Subcutaneous adipose tissue (tissue), 4 donors: ENCODE results near the gene STPG1. TPM values are rescaled to one million over a fixed set of nuclear protein-coding genes. Genes with fewer than 3 reads are reported as not detected.

Source experiments
- total RNA-seq, 4 donors: library from RNA; depleted of rRNA; stranded (reverse); fragments of >200 nt; gene quantifications; one replicate each; pipeline ENCODE4 v1.1.0, GENCODE V29; 2016
- TF ChIP-seq, protein P1 (sequence below): fragments of 450-650 bp; IDR thresholded peaks from one replicate; pipeline ENCODE4 v1.5.1; 2016; ENCODE audit warnings: low read depth, mild to moderate bottlenecking, control low read depth, antibody characterized with exemption, moderate library complexity

The STPG1 gene
- total RNA-seq, 4 donors from 2014 or later = 1.5 to 5.5 (median 3.1) TPM

DNA sequence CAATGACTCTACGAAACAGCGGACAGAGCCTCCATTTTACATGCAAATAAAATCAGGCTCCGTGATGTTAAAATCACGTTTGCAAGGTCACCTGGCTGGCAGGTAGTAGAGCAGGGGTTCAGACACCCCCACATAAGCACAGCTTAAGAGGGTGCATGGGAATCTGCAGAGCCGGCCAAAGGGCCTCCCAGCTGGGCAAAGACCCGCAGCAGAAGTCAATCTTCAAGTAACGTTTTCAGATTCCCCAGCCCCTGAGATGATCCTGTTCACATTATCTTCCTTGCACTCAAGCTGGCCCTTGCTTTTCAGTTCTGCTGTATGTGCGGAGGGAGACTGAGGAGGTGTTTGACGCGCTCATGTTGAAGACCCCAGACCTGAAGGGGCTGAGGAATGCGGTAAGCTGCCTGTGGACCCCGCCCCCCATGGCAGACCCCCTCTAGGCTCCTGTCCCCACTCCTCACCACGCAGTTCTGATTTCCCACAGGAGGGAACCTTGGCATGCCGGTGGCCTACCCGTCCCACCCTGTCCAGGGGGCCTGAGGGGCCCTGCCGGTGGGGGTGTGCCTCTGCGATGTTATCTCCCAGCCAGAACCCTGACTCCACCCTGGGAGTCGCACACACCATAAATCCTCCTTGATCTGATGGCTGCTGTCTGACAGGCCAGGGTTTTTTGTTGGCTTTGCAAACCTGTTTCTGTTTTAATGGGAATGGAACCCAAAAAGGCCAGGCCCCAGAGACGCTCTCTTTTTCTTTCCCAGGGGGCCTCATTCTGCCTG, 66.2 kb downstream of the STPG1 start:
- TF ChIP-seq, protein P1, sequence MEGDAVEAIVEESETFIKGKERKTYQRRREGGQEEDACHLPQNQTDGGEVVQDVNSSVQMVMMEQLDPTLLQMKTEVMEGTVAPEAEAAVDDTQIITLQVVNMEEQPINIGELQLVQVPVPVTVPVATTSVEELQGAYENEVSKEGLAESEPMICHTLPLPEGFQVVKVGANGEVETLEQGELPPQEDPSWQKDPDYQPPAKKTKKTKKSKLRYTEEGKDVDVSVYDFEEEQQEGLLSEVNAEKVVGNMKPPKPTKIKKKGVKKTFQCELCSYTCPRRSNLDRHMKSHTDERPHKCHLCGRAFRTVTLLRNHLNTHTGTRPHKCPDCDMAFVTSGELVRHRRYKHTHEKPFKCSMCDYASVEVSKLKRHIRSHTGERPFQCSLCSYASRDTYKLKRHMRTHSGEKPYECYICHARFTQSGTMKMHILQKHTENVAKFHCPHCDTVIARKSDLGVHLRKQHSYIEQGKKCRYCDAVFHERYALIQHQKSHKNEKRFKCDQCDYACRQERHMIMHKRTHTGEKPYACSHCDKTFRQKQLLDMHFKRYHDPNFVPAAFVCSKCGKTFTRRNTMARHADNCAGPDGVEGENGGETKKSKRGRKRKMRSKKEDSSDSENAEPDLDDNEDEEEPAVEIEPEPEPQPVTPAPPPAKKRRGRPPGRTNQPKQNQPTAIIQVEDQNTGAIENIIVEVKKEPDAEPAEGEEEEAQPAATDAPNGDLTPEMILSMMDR = no peak

DNA sequence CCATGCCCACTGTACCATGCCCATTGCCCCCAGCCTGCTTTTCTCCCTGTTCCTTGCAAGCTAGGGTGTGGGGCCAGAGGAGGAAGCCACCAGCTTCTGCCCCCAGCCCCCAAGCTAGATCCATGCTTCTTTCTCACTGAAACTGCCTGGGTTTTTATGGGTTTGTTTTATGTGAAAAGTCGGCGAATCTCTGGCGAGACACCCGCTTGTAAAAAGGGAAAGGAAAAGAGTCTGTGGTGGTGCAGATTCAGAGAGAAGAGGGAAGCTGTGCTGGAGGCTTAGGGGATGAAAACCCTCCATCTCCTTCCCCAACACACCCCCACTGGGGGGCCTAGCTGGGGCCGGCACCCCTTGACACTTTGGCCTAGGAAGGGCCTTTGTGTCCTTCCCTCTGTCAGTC, 68.2 kb downstream of the STPG1 start:
- TF ChIP-seq, protein P1 = no peak

DNA sequence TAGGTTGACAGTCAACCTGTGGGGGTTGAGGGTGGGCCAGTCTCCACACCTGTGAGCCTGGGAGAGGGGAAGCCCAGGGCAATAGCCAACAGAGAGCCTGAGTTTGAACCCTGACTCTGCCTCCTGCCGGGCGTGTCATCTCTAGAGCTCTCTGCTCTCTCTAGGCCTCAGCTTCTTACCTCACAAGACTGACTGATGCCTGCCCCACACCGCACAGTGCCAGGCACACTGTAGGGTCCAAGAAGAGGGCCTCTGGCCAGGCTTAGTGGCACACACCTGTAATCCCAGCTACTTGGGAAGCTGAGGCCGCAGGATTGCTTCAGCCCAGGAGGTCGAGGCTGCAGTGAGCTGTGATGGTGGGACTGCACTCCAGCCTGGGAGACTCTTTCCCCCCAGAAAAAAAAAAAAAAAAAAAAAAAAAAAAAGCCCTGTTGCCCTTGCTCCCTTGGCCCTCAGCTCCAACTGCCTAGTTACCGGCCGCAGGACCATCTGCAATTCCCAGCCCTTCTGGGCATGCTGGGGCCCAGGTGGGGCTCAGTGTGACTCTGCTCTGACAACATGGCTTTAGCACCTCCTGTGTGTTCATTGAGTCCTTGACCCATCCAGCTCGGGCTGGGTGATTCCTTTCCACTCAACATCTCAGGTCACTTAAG, 69.4 kb downstream of the STPG1 start:
- TF ChIP-seq, protein P1 = no peak

DNA sequence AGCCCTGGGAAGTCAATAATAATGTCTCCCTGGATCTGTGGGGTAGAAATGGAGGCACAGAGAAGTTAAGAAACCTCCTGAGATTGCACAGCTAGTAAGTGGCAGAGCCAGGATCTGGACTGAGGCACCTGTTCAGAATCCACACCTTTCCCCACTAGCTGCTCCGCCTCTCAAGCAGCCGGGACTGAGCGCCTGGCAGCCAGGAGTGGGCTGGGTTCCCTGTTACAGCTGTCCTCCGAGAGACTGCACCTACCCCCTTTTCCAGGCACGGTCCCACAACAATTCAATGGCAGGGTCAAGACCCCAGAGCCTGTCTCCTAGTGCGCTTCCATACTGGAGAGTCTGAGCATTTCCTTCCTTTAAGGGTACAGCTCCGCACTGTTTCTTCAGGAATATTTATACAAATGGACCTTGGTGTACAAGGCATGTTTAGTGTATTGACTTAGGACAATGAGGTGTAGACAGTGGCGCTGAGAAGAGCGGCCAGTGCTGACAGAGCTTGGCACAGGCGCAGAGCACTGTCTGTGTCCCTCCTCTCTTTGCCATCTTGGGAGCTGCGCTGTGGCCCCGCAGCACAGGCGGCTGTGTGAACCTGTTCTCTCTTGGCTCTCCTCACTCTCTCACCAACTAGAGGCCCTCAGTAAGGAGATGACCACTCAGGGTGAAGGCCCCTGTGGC, 70.0 kb downstream of the STPG1 start:
- TF ChIP-seq, protein P1 = no peak

DNA sequence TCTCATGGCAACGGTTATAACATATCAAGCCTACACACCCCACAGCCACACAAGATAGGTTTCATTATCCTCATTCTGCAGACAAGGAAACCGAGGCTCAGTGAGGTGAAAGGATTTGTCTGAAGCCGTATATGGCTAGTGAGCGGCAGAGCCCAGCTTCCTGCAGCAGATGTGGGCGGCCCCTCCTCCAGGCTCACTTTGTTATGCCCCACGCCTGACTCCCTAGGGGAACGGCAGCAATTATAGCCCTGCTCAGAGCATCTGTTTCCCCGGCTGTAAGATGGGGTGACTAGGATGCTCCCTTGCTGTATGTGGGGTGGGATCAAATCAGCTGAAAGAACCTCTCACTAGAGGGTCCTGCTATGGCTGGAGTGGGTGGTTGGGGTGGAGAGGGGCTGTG, 72.3 kb downstream of the STPG1 start:
- TF ChIP-seq, protein P1 = no peak

DNA sequence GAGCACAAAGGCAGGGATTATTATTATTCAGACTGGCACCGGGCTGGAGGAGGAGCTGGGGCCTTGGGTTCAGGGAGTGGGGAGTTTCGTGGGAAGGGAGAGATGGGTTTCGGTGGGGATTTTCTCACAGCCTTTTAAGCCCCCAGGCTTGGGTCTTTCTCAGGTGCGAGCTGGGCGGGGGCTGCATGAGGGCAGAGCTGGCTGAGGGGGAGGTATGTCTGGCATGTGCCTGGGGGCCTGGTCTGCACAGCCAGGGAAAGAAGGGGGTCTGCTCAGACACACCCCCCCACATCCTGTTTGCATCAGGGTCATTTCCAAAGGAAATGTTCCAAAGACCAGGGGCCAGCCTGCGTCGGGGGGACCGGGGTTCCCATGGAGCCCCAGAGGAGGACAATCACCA, 72.8 kb downstream of the STPG1 start:
- TF ChIP-seq, protein P1 = no peak

DNA sequence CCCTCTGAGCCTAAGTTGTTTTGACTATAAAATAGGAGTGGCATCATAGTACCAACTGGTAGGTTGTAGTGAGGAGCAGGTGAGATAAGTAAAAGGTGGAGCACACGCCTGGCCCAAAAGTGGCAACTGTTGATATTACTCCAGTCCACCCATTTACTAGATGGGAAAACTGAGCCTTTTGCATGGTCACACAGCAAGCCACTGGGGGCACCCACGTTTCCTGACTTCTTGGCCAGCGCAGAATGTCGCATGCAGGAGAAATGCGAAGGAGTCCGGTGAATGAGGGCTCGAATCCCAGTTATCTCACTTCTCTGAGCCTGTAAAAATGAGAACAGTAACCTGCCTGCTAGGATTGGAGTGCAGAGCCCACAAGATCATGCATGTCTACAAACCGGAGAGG, 73.6 kb downstream of the STPG1 start:
- TF ChIP-seq, protein P1 = no peak
